Natural killer cell (primary cell): ENCODE measurements around the gene RECQL. TPM values are rescaled to one million over a fixed set of nuclear protein-coding genes. Genes with fewer than 3 reads are reported as not detected.

ENCODE experiments used
- ATAC-seq, 3 donors: fragments of 150-1000 bp in 2 of 3; fragments of 200-7000 bp in 1 of 3; cut with Tn5 transposase; 1 replicate in 1 of 3; 2 replicates in 2 of 3; pipeline ENCODE4 v1.10.0; 2021; ENCODE audit warnings: mild to moderate bottlenecking in 2 of 3, moderate library complexity in 2 of 3
- DNase-seq, 2 donors: peaks; one replicate each; pipeline versions ENCODE4 v3.0.0 to v3.0.0-alpha.2; 2013 to 2021; ENCODE audit warnings: mixed read lengths in 1 of 2
- H3K27ac ChIP-seq: one replicate; pipeline ENCODE4 v1.5.1; 2013; ENCODE audit warnings: mild to moderate bottlenecking, low read length
- H3K27me3 ChIP-seq: one replicate; pipeline ENCODE4 v1.6.1; 2013; ENCODE audit warnings: low read length; ENCODE audit not compliant: control insufficient read depth, insufficient read depth
- H3K36me3 ChIP-seq: one replicate; pipeline ENCODE4 v1.6.1; 2013; ENCODE audit warnings: low read length; ENCODE audit not compliant: control insufficient read depth, insufficient read depth
- H3K4me1 ChIP-seq: one replicate; pipeline ENCODE4 v1.6.1; 2013; ENCODE audit warnings: low read length; ENCODE audit not compliant: control insufficient read depth, insufficient read depth
- H3K4me3 ChIP-seq: one replicate; pipeline ENCODE4 v1.5.1; 2013; ENCODE audit warnings: low read length
- H3K9me3 ChIP-seq: one replicate; pipeline ENCODE4 v1.6.1; 2013; ENCODE audit warnings: low read length; ENCODE audit not compliant: control insufficient read depth, insufficient read depth
- H3K27ac Mint-ChIP-seq, 2 donors: one replicate each; pipeline ENCODE4 v1.8.0; 2022; ENCODE audit warnings: mild to moderate bottlenecking in 2 of 2, mixed read lengths in 2 of 2, moderate library complexity in 1 of 2
- H3K27me3 Mint-ChIP-seq, 2 donors: one replicate each; pipeline ENCODE4 v1.8.0; 2022; ENCODE audit warnings: low read depth in 2 of 2, mixed read lengths in 2 of 2
- H3K36me3 Mint-ChIP-seq: one replicate; pipeline ENCODE4 v1.8.0; 2022; ENCODE audit warnings: mixed read lengths
- H3K4me1 Mint-ChIP-seq, 2 donors: one replicate each; pipeline ENCODE4 v1.8.0; 2022; ENCODE audit warnings: mixed read lengths in 2 of 2
- H3K4me3 Mint-ChIP-seq: one replicate; pipeline ENCODE4 v1.8.0; 2022; ENCODE audit warnings: mild to moderate bottlenecking, moderate library complexity, mixed read lengths
- H3K9me3 Mint-ChIP-seq, 2 donors: one replicate each; pipeline ENCODE4 v1.8.0; 2022; ENCODE audit warnings: mixed read lengths in 2 of 2
- WGBS: methylation state at CpG from one replicate; pipeline ENCODE4 v1.1.7; 2013; ENCODE audit warnings: missing lambda C conversion rate; ENCODE audit not compliant: insufficient coverage; 5-methylcytosine and 5-hydroxymethylcytosine counted together
- intact Hi-C: fragments of 100-400 bp; cut with micrococcal nuclease; formaldehyde crosslinking; loops from one replicate; pipeline ENCODE4 v1.14.2; 2022
- total RNA-seq, 4 donors: library from RNA; stranded (reverse); fragments of 120-200 nt in 1 of 4; gene quantifications; one replicate each; pipeline versions ENCODE4 v1.2.3 to v1.2.4, GENCODE V29; 2013 to 2022
- TF ChIP-seq, protein P1 (sequence below): fragments of 200-600 bp; IDR thresholded peaks from one replicate; pipeline ENCODE4 v1.8.0; 2022; ENCODE audit warnings: antibody characterized with exemption

The RECQL gene
- total RNA-seq, 3 donors from 2014 or later (not counting 1 experiment from before 2014, with no cell fraction given): 39.4 to 46.8 (median 40.1) TPM

- Mint-ChIP-seq H3K4me1 (no peaks in the 10 kb centered on the region), H3K36me3 (no peaks in the 10 kb centered on the region), H3K9me3 (no peaks in the 10 kb centered on the region), H3K27ac (no peak overlapping the region), H3K4me3 (no peak overlapping the region), H3K27me3 (peaks cover 14 to 34% of the 10 kb centered on the region in 2 donors)
- intact Hi-C loops: no loop called here
- ATAC-seq (no peak), DNase-seq (no peak)
- no peak overlapping the region for H3K27ac ChIP-seq
- TF ChIP-seq, protein P1, sequence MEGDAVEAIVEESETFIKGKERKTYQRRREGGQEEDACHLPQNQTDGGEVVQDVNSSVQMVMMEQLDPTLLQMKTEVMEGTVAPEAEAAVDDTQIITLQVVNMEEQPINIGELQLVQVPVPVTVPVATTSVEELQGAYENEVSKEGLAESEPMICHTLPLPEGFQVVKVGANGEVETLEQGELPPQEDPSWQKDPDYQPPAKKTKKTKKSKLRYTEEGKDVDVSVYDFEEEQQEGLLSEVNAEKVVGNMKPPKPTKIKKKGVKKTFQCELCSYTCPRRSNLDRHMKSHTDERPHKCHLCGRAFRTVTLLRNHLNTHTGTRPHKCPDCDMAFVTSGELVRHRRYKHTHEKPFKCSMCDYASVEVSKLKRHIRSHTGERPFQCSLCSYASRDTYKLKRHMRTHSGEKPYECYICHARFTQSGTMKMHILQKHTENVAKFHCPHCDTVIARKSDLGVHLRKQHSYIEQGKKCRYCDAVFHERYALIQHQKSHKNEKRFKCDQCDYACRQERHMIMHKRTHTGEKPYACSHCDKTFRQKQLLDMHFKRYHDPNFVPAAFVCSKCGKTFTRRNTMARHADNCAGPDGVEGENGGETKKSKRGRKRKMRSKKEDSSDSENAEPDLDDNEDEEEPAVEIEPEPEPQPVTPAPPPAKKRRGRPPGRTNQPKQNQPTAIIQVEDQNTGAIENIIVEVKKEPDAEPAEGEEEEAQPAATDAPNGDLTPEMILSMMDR: no peak
- H3K4me1 ChIP-seq: no peaks in the 10 kb centered on the region
- no peaks in the 10 kb centered on the region for H3K9me3 ChIP-seq
- H3K27me3 ChIP-seq: no peaks in the 10 kb centered on the region
- no peaks in the 10 kb centered on the region for H3K36me3 ChIP-seq
- H3K4me3 ChIP-seq: no peak overlapping the region
Measured at GRCh38 chr12:21539797-21540196, 38.4 kb upstream of the RECQL start.

DNA sequence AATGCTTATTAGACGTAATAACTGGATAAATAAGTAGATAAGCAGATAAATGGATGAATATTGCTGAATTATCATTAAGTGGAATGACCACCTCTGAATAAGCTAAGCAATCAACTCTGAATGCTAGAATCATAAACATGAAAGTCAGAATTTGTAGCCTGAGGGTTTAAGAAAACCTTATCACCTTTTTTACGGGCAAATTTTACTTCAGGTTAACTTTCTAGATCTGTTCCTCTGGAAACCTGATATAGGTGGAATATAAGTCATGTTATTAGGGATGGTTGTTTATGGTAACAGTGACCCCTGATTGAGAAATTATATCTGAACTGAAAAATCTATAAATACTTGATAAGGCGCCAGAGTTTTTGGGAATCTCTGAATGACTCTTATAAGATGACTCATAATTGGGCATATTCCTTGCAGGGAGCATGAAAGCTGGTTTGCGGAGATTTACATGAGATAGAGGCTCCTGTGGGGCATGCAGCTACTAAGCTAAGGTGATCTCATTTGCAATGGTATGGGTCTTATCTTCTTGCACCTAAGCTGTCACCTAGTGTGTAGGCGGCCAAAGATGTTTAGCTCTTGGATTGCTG lies 36.7 kb upstream of the RECQL start:
- 86% methylated on average over 5 of the region's 5 CpGs for WGBS
- H3K9me3 Mint-ChIP-seq: no peaks in the 10 kb centered on the region
- Histone ChIP-seq H3K27ac (no peak overlapping the region), H3K27me3 (no peaks in the 10 kb centered on the region), H3K4me1 (no peaks in the 10 kb centered on the region), H3K4me3 (no peak overlapping the region), H3K9me3 (no peaks in the 10 kb centered on the region), H3K36me3 (no peaks in the 10 kb centered on the region)
- ATAC-seq (no peak), DNase-seq (no peak)
- H3K27me3 Mint-ChIP-seq: peaks cover 22 to 24% of the 10 kb centered on the region in 2 donors
- no peak overlapping the region for H3K27ac Mint-ChIP-seq
- no peaks in the 10 kb centered on the region for H3K4me1 Mint-ChIP-seq
- intact Hi-C loops: no loop called here
- no peaks in the 10 kb centered on the region for H3K36me3 Mint-ChIP-seq
- TF ChIP-seq, protein P1: no peak
- no peak overlapping the region for H3K4me3 Mint-ChIP-seq

GRCh38 chr12:21529456-21529855 lies 28.0 kb upstream of the RECQL start:
- TF ChIP-seq, protein P1: no peak
- DNase-seq (no peak), ATAC-seq (no peak)
- no peak overlapping the region for H3K4me3 Mint-ChIP-seq
- H3K27ac Mint-ChIP-seq: no peak overlapping the region
- intact Hi-C loops: no loop called here
- H3K4me1 Mint-ChIP-seq: no peaks in the 10 kb centered on the region
- H3K27me3 Mint-ChIP-seq: peaks cover 51 to 75% of the 10 kb centered on the region in 2 donors
- no peaks in the 10 kb centered on the region for H3K9me3 ChIP-seq
- H3K36me3 ChIP-seq: no peaks in the 10 kb centered on the region
- H3K4me3 ChIP-seq: no peak overlapping the region
- peaks cover 8% of the 10 kb centered on the region for H3K4me1 ChIP-seq
- H3K27me3 ChIP-seq: peaks cover 31% of the 10 kb centered on the region
- H3K9me3 Mint-ChIP-seq: peaks cover 0 to 3% of the 10 kb centered on the region in 2 donors
- H3K36me3 Mint-ChIP-seq: no peaks in the 10 kb centered on the region
- 85% methylated on average over 2 of the region's 2 CpGs for WGBS
- H3K27ac ChIP-seq: no peak overlapping the region

DNA sequence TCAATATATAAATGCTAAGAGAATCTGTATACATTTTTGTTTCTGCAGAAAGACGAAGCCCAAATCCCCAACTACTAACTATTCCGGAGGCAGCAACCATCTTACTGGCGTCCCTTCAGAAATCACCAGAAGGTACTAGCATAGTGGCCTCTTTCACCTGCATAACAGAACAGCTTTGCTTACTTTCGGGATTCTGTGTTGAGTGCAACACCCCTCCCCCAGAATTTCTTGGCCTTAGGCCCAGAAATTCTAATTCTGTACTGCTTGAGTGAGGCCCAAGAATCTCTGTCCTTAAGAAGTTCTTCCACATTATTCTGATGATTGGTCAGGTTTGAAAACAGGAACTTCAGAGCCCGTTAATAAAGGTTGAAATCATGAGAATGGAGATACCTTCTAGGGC lies 27.5 kb upstream of the RECQL start:
- TF ChIP-seq, protein P1: no peak
- no peaks in the 10 kb centered on the region for H3K4me1 Mint-ChIP-seq
- H3K27me3 Mint-ChIP-seq: peaks cover 46 to 79% of the 10 kb centered on the region in 2 donors
- H3K36me3 Mint-ChIP-seq: no peaks in the 10 kb centered on the region
- intact Hi-C loops: no loop called here
- no peaks in the 10 kb centered on the region for H3K9me3 ChIP-seq
- H3K27me3 ChIP-seq: peaks cover 33% of the 10 kb centered on the region
- H3K9me3 Mint-ChIP-seq: peaks cover 0 to 5% of the 10 kb centered on the region in 2 donors
- DNase-seq (no peak), ATAC-seq (no peak)
- H3K27ac Mint-ChIP-seq: no peak overlapping the region
- H3K36me3 ChIP-seq: no peaks in the 10 kb centered on the region
- peaks cover 8% of the 10 kb centered on the region for H3K4me1 ChIP-seq
- WGBS: 87% methylated on average over 5 of the region's 5 CpGs
- H3K4me3 ChIP-seq: no peak overlapping the region
- H3K4me3 Mint-ChIP-seq: no peak overlapping the region
- no peak overlapping the region for H3K27ac ChIP-seq
